Activated T-cell treated with anti-CD3 and anti-CD28 coated beads, Interleukin-2, amount 50 U/mL, for 24 hours (primary cell): ENCODE results near the gene GLS2.
A peak's percentile ranks its signal among the peaks of the same experiment; 100 is the strongest.

Source experiments
- DNase-seq: peaks from one replicate; pipeline ENCODE4 v3.0.0-alpha.2; 2020
- H3K27ac Mint-ChIP-seq: 2 replicates; pipeline ENCODE4 v1.8.0; 2020; ENCODE audit warnings: mild to moderate bottlenecking, mixed read lengths
- H3K27me3 Mint-ChIP-seq: 2 replicates; pipeline ENCODE4 v1.8.0; 2020; ENCODE audit warnings: mixed read lengths
- H3K36me3 Mint-ChIP-seq: 2 replicates; pipeline ENCODE4 v1.8.0; 2020; ENCODE audit warnings: low read depth, mixed read lengths
- H3K4me1 Mint-ChIP-seq: 2 replicates; pipeline ENCODE4 v1.8.0; 2020; ENCODE audit warnings: low read depth, mixed read lengths
- H3K4me3 Mint-ChIP-seq: 2 replicates; pipeline ENCODE4 v1.8.0; 2020; ENCODE audit warnings: mild to moderate bottlenecking, moderate library complexity, mixed read lengths
- H3K9me3 Mint-ChIP-seq: 2 replicates; pipeline ENCODE4 v1.8.0; 2020; ENCODE audit warnings: mixed read lengths

The GLS2 gene

DNA sequence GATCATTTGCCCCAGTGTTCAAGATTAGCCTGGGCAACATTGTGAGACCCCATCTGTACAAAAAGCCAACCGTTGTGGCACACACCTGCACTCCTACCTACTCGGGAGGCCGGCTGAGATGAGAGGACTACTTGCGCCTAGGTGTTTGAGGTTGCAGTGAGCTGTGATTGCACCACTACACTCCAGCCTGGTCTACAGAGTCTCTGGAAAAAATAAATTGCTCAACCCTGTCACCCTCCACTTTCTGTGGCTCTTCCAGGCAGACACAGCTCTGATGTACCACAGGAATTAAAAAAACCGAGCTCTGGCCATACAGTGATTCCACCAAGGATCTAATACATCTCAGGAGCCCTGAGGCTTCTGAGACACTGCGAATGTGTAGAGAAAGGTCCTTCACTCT is 53.1 kb downstream of the GLS2 start:
- no peaks in the 10 kb centered on the region for H3K9me3 Mint-ChIP-seq
- H3K4me3 Mint-ChIP-seq = no peak overlapping the region
- H3K27ac Mint-ChIP-seq = no peak overlapping the region
- peaks cover 44% of the 10 kb centered on the region for H3K36me3 Mint-ChIP-seq
- DNase-seq = no peak
- H3K4me1 Mint-ChIP-seq = no peaks in the 10 kb centered on the region
- H3K27me3 Mint-ChIP-seq = no peaks in the 10 kb centered on the region

GRCh38 chr12:56431850-56432249 is 56.1 kb downstream of the GLS2 start:
- Mint-ChIP-seq H3K4me3 (no peak overlapping the region), H3K9me3 (no peaks in the 10 kb centered on the region), H3K4me1 (no peaks in the 10 kb centered on the region), H3K27ac (no peak overlapping the region), H3K36me3 (peaks cover 71% of the 10 kb centered on the region), H3K27me3 (no peaks in the 10 kb centered on the region)
- no peak for DNase-seq

DNA sequence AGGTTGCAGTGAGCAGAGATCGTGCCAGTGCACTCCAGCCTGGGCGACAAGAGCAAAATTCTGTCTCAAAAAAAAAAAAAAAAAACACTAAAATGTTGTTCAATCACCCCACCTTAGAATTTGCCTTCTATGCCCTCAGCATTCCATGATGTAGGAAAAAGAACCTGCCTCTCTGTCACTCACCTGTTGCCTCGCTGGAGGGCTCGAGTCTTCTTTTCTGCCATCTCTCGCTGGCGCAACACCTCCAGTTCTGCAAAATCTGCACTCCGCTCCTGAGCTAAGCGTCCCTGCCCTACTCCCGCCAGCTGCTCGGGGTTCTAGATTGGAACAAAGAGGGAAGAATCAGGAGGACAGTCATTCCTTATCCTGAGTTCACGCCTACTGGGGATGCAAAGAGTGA is 56.7 kb downstream of the GLS2 start:
- Mint-ChIP-seq H3K4me3 (no peak overlapping the region), H3K36me3 (peaks cover 74% of the 10 kb centered on the region), H3K4me1 (no peaks in the 10 kb centered on the region), H3K9me3 (no peaks in the 10 kb centered on the region), H3K27ac (no peak overlapping the region), H3K27me3 (no peaks in the 10 kb centered on the region)
- DNase-seq = no peak

- no peaks in the 10 kb centered on the region for H3K9me3 Mint-ChIP-seq
- H3K36me3 Mint-ChIP-seq = peaks cover 94% of the 10 kb centered on the region
- no peaks in the 10 kb centered on the region for H3K27me3 Mint-ChIP-seq
- H3K4me3 Mint-ChIP-seq = no peak overlapping the region
- H3K4me1 Mint-ChIP-seq = peaks cover 8% of the 10 kb centered on the region
- no peak for DNase-seq
- H3K27ac Mint-ChIP-seq = no peak overlapping the region
Measured at GRCh38 chr12:56425940-56426438, 62.0 kb downstream of the GLS2 start.

GRCh38 chr12:56425193-56425592 is 62.8 kb downstream of the GLS2 start:
- Mint-ChIP-seq H3K4me3 (no peak overlapping the region), H3K27ac (peak overlapping the region; percentile 0), H3K9me3 (no peaks in the 10 kb centered on the region), H3K4me1 (peaks cover 8% of the 10 kb centered on the region), H3K36me3 (peaks cover 94% of the 10 kb centered on the region), H3K27me3 (no peaks in the 10 kb centered on the region)
- DNase-seq = no peak
